Small intestine (tissue), 7 donors: Measurements from ENCODE around the gene CIP2A. TPM values are rescaled to one million over a fixed set of nuclear protein-coding genes. Genes with fewer than 3 reads are reported as not detected.

ENCODE experiments used
- DNase-seq, 2 donors: peaks; one replicate each; pipeline versions ENCODE4 v3.0.0 to v3.0.0-alpha.2; 2013
- FAIRE-seq: peaks from 2 replicates; lab custom pipeline; 2012; peaks lifted over from hg19 to GRCh38; lab: Jason Lieb, UNC
- H3K27ac ChIP-seq, 3 donors: one replicate each; pipeline ENCODE4 v1.5.1; 2013; ENCODE audit warnings: low read length in 2 of 3, mild to moderate bottlenecking in 2 of 3, control low read depth in 1 of 3, inconsistent platforms in 1 of 3, low read depth in 1 of 3, moderate library complexity in 1 of 3
- H3K27me3 ChIP-seq, 3 donors: one replicate each; pipeline ENCODE4 v1.6.1; 2013; ENCODE audit warnings: low read length in 3 of 3, inconsistent platforms in 1 of 3; ENCODE audit not compliant: control insufficient read depth in 3 of 3, insufficient read depth in 3 of 3
- H3K36me3 ChIP-seq, 3 donors: one replicate each; pipeline ENCODE4 v1.6.1; 2013; ENCODE audit warnings: low read length in 3 of 3, inconsistent platforms in 1 of 3, low read depth in 1 of 3, mild to moderate bottlenecking in 1 of 3, moderate library complexity in 1 of 3; ENCODE audit not compliant: control insufficient read depth in 3 of 3, insufficient read depth in 2 of 3
- H3K4me1 ChIP-seq, 3 donors: one replicate each; pipeline ENCODE4 v1.6.1; 2013; ENCODE audit warnings: low read length in 2 of 3, inconsistent platforms in 1 of 3, low read depth in 1 of 3, mild to moderate bottlenecking in 1 of 3, moderate library complexity in 1 of 3; ENCODE audit not compliant: control insufficient read depth in 3 of 3, insufficient read depth in 2 of 3
- H3K4me3 ChIP-seq, 3 donors: one replicate each; pipeline ENCODE4 v1.5.1; 2013; ENCODE audit warnings: low read length in 3 of 3, control low read depth in 1 of 3, inconsistent platforms in 1 of 3, low read depth in 1 of 3, mild to moderate bottlenecking in 1 of 3, moderate library complexity in 1 of 3
- H3K9me3 ChIP-seq, 2 donors: one replicate each; pipeline ENCODE4 v1.6.1; 2013; ENCODE audit warnings: low read depth in 1 of 2, low read length in 1 of 2; ENCODE audit not compliant: control insufficient read depth in 2 of 2, insufficient read depth in 1 of 2
- WGBS, 3 donors: extraction: QIAGEN DNeasy Blood & Tissue Kit; methylation state at CpG; one replicate each; pipeline ENCODE4 v1.1.7; 2013; 5-methylcytosine and 5-hydroxymethylcytosine counted together
- polyA plus RNA-seq, 4 donors: library from polyadenylated mRNA; stranded (reverse) in 3 of 4; unstranded in 1 of 4; fragments of 200-250 nt in 3 of 4; fragments of 120-200 nt in 1 of 4; gene quantifications; one replicate each; pipeline versions ENCODE4 v1.2.1 to v1.2.3, GENCODE V29; 2013
- donor health status: healthy with polysubstance abuse.
- donor health status: control.
- donor health status: control.
- donor health status: Bipolar disorder and iron deficiency.
- donor health status: healthy.

Gene CIP2A
- polyA plus RNA-seq, 4 donors: 0.45 to 7.8 (median 4.8) TPM; not detected in 1

- no peak for FAIRE-seq
- DNase-seq: no peak
- Histone ChIP-seq H3K27ac (no peak overlapping the region), H3K36me3 (no peaks in the 10 kb centered on the region), H3K9me3 (no peaks in the 10 kb centered on the region), H3K4me1 (no peaks in the 10 kb centered on the region), H3K4me3 (no peak overlapping the region), H3K27me3 (no peaks in the 10 kb centered on the region)
- WGBS, 3 donors: 95 to 97% (median 96%) methylated on average over 5 of the region's 5 CpGs
These were observed 87.7 kb downstream of the CIP2A start for GRCh38 chr3:108501535-108501934.

- no peaks in the 10 kb centered on the region for H3K4me1 ChIP-seq
- H3K27ac ChIP-seq: no peak overlapping the region
- no peaks in the 10 kb centered on the region for H3K36me3 ChIP-seq
- DNase-seq (no peak), FAIRE-seq (no peak)
- no peak overlapping the region for H3K4me3 ChIP-seq
- no peaks in the 10 kb centered on the region for H3K9me3 ChIP-seq
- 93 to 96% (median 94%) methylated on average over 1 of the region's 1 CpG for WGBS, 3 donors
- no peaks in the 10 kb centered on the region for H3K27me3 ChIP-seq
These were observed 88.5 kb downstream of the CIP2A start for GRCh38 chr3:108500728-108501127.

Other genes starting within 250 kb of the CIP2A start
- under 1 TPM in 3 of 4 donors, not detected in 1; 0.27 to 0.48 (median 0.35) TPM for gene MYH15, start 78.8 kb downstream of the CIP2A start, polyA plus RNA-seq
- gene DZIP3, start 284 bp upstream of the CIP2A start, polyA plus RNA-seq: 10 to 100 TPM in 1 of 4 donors, 1 to 10 TPM in 2, under 1 TPM in 1; 0.54 to 13.2 (median 2.0) TPM
- gene RETNLB, start 168.0 kb upstream of the CIP2A start, polyA plus RNA-seq: 10 to 100 TPM in 1 of 4 donors, 1 to 10 TPM in 1, not detected in 2; 4.9 to 57.5 TPM
- 1 to 10 TPM in 1 of 4 donors, under 1 TPM in 1, not detected in 2; 0.48 to 1.2 TPM for gene TRAT1, start 233.3 kb upstream of the CIP2A start, polyA plus RNA-seq